Upper lobe of left lung (tissue), 6 donors: ENCODE data around the gene ARHGEF17. TPM values are rescaled to one million over a fixed set of nuclear protein-coding genes. Genes with fewer than 3 reads are reported as not detected.

ENCODE experiments used
- ATAC-seq, 2 donors: fragments of 200-7000 bp; cut with Tn5 transposase; one replicate each; pipeline ENCODE4 v1.9.1; 2022; ENCODE audit warnings: mild to moderate bottlenecking in 2 of 2, moderate library complexity in 2 of 2; ENCODE audit not compliant: low FRiP score in 2 of 2
- DNase-seq, 2 donors: peaks; one replicate each; pipeline ENCODE4 v3.0.0-alpha.2; 2019 to 2020
- H3K27ac ChIP-seq, 4 donors: fragments of 200-600 bp; sonication (generic); one replicate each; pipeline ENCODE4 v1.5.1; 2016 to 2019
- H3K27me3 ChIP-seq, 4 donors: fragments of 200-600 bp; sonication (generic); one replicate each; pipeline ENCODE4 v1.5.1; 2017 to 2019
- H3K36me3 ChIP-seq, 4 donors: fragments of 200-600 bp; sonication (generic); one replicate each; pipeline ENCODE4 v1.5.1; 2016 to 2019
- H3K4me1 ChIP-seq, 4 donors: fragments of 200-600 bp; sonication (generic); one replicate each; pipeline ENCODE4 v1.5.1; 2018 to 2019
- H3K4me3 ChIP-seq, 4 donors: fragments of 200-600 bp; sonication (generic); one replicate each; pipeline ENCODE4 v1.5.1; 2017 to 2019; ENCODE audit warnings: mild to moderate bottlenecking in 2 of 4, moderate library complexity in 1 of 4
- H3K9me3 ChIP-seq, 4 donors: fragments of 200-600 bp; sonication (generic); one replicate each; pipeline ENCODE4 v1.5.1; 2018 to 2019
- EP300 ChIP-seq, 4 donors: sonication (generic); formaldehyde crosslinking; IDR thresholded peaks; one replicate each; pipeline ENCODE4 v1.5.1; 2017; ENCODE audit warnings: antibody characterized with exemption in 4 of 4, control low read depth in 2 of 4
- POLR2A ChIP-seq, 4 donors: fragments of 450-650 bp; IDR thresholded peaks; one replicate each; pipeline ENCODE4 v1.5.1; 2016 to 2017; ENCODE audit warnings: antibody characterized with exemption in 4 of 4, mild to moderate bottlenecking in 2 of 4
- POLR2AphosphoS5 ChIP-seq, 2 donors: sonication (generic); formaldehyde crosslinking; IDR thresholded peaks; one replicate each; pipeline ENCODE4 v1.5.1; 2017; ENCODE audit warnings: antibody characterized with exemption in 2 of 2
- WGBS, 2 donors: methylation state at CpG; one replicate each; pipeline ENCODE4 v1.1.5; 2017 to 2018; 5-methylcytosine and 5-hydroxymethylcytosine counted together
- total RNA-seq, 6 donors: library from RNA; depleted of rRNA in 4 of 6; stranded (reverse); fragments of >200 nt in 4 of 6; gene quantifications; one replicate each; pipeline versions ENCODE4 v1.1.0 to v1.2.1, GENCODE V29; 2016 to 2021
- TF ChIP-seq, protein P1 (sequence below), 6 experiments: fragments of 450-650 bp in 4 of 6; fragments of 200-600 bp in 2 of 6; sonication (generic) in 2 of 6; IDR thresholded peaks; one replicate each; pipeline ENCODE4 v1.5.1; 2016 to 2019; ENCODE audit warnings: antibody characterized with exemption in 6 of 6
- donor health status: DM: no; HTN: no; CAD: no; lungs with moderate emphysema.
- donor health status: DM: no; HTN: yes; CAD: no; lungs with severe emphysema.

Gene ARHGEF17
- total RNA-seq, 6 donors from 2014 or later, result 48.1 to 140 (median 65.1) TPM

DNA sequence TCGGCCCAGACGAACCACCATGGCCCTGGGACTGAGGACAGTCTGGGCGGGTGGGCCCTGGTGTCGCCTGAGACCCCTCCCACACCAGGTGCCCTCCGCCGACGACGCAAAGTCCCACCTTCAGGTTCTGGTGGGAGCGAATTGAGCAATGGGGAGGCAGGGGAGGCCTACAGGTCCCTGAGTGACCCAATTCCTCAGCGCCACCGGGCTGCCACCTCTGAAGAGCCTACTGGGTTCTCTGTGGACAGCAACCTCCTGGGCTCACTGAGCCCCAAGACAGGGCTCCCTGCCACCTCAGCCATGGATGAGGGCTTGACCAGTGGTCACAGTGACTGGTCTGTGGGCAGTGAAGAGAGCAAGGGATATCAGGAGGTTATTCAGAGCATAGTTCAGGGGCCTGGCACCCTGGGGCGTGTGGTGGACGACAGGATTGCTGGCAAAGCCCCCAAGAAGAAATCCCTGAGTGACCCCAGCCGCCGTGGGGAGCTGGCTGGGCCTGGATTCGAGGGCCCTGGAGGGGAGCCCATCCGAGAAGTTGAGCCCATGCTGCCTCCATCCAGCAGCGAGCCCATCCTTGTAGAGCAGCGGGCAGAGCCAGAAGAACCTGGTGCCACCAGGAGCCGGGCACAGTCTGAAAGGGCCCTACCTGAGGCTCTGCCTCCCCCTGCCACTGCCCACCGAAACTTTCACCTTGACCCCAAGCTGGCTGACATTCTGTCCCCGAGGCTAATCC, 2.8 kb downstream of the ARHGEF17 start:
- Histone ChIP-seq H3K27me3 (no peaks in the 10 kb centered on the region), H3K4me3 (peak overlapping the region in 3 of 4 donors; percentile 66 to 69 (median 69)), H3K27ac (peak overlapping the region; percentile 91 to 99 (median 96)), H3K36me3 (peaks cover 0 to 5% (median 0%) of the 10 kb centered on the region in 4 donors), H3K9me3 (no peaks in the 10 kb centered on the region), H3K4me1 (peaks cover 56 to 89% (median 75%) of the 10 kb centered on the region in 4 donors)
- TF ChIP-seq EP300 (IDR thresholded peaks at IDR 0.05) (no peak), POLR2A (IDR thresholded peaks at IDR 0.05) (no peak), POLR2AphosphoS5 (IDR thresholded peaks at IDR 0.05) (no peak)
- TF ChIP-seq, protein P1, sequence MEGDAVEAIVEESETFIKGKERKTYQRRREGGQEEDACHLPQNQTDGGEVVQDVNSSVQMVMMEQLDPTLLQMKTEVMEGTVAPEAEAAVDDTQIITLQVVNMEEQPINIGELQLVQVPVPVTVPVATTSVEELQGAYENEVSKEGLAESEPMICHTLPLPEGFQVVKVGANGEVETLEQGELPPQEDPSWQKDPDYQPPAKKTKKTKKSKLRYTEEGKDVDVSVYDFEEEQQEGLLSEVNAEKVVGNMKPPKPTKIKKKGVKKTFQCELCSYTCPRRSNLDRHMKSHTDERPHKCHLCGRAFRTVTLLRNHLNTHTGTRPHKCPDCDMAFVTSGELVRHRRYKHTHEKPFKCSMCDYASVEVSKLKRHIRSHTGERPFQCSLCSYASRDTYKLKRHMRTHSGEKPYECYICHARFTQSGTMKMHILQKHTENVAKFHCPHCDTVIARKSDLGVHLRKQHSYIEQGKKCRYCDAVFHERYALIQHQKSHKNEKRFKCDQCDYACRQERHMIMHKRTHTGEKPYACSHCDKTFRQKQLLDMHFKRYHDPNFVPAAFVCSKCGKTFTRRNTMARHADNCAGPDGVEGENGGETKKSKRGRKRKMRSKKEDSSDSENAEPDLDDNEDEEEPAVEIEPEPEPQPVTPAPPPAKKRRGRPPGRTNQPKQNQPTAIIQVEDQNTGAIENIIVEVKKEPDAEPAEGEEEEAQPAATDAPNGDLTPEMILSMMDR (IDR thresholded peaks at IDR 0.05), result no peak
- WGBS, 2 donors, result 76% methylated on average over 22 of the region's 22 CpGs; no CpG with 5 or more reads in 1 of the 2 donors
- ATAC-seq (no peak), DNase-seq (peak in 1 of 2 donors; percentile 60)

- Histone ChIP-seq H3K4me1 (peaks cover 62 to 94% (median 81%) of the 10 kb centered on the region in 4 donors), H3K9me3 (no peaks in the 10 kb centered on the region), H3K36me3 (peaks cover 0 to 5% (median 0%) of the 10 kb centered on the region in 4 donors), H3K27ac (peak overlapping the region; percentile 91 to 99 (median 96)), H3K27me3 (no peaks in the 10 kb centered on the region), H3K4me3 (peak overlapping the region in 3 of 4 donors; percentile 66 to 69 (median 69))
- TF ChIP-seq POLR2AphosphoS5 (IDR thresholded peaks at IDR 0.05), result no peak
- no peak for TF ChIP-seq POLR2A (IDR thresholded peaks at IDR 0.05)
- TF ChIP-seq EP300 (IDR thresholded peaks at IDR 0.05), result no peak
- TF ChIP-seq, protein P1 (IDR thresholded peaks at IDR 0.05), result no peak
- 62 to 67% methylated on average over 5 to 18 of the region's 18 CpGs for WGBS, 2 donors
- DNase-seq (peak in 1 of 2 donors; percentile 49), ATAC-seq (no peak)
Observed at GRCh38 chr11:73311394-73311869, 3.4 kb downstream of the ARHGEF17 start.

DNA sequence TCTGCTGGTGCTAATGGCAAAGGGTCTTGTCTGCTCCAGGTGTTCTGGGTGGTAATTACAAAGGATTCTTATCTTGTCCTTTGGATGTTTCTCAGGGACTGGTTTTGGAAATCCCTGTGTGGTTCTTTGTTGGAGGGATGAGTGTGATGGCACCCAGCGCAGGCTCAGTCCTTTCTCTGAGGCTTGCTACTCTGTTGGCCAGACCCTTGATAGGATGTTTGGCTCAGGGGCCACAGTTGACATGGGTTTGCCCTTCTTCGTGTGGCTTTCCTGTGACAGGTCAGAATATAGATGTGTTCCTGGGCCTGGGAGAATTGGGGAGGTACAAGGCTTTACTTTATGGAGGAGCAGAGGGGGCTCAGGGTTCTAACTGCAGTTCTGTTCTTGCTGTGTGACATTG, 4.0 kb downstream of the ARHGEF17 start:
- DNase-seq (no peak), ATAC-seq (no peak)
- H3K9me3 ChIP-seq, result no peaks in the 10 kb centered on the region
- peaks cover 0 to 5% (median 0%) of the 10 kb centered on the region in 4 donors for H3K36me3 ChIP-seq
- peaks cover 64 to 96% (median 84%) of the 10 kb centered on the region in 4 donors for H3K4me1 ChIP-seq
- TF ChIP-seq POLR2A (IDR thresholded peaks at IDR 0.05), result no peak
- TF ChIP-seq POLR2AphosphoS5 (IDR thresholded peaks at IDR 0.05), result no peak
- TF ChIP-seq, protein P1 (IDR thresholded peaks at IDR 0.05), result no peak
- no peak for TF ChIP-seq EP300 (IDR thresholded peaks at IDR 0.05)
- H3K4me3 ChIP-seq, result peak overlapping the region in 3 of 4 donors; percentile 66 to 69 (median 69)
- peak overlapping the region; percentile 75 to 99 (median 94) for H3K27ac ChIP-seq
- H3K27me3 ChIP-seq, result no peaks in the 10 kb centered on the region
- WGBS, 2 donors, result 59 to 80% methylated on average over 1 to 2 of the region's 2 CpGs

- Histone ChIP-seq H3K27ac (peak overlapping the region; percentile 75 to 99 (median 94)), H3K27me3 (no peaks in the 10 kb centered on the region), H3K4me3 (peak overlapping the region; percentile 11 to 69 (median 68)), H3K4me1 (peaks cover 71 to 99% (median 91%) of the 10 kb centered on the region in 4 donors), H3K36me3 (peaks cover 0 to 5% (median 0%) of the 10 kb centered on the region in 4 donors), H3K9me3 (no peaks in the 10 kb centered on the region)
- ATAC-seq (no peak), DNase-seq (no peak)
- 60 to 67% methylated on average over 6 of the region's 6 CpGs for WGBS, 2 donors
- TF ChIP-seq POLR2A (IDR thresholded peaks at IDR 0.05) (no peak), EP300 (IDR thresholded peaks at IDR 0.05) (no peak), POLR2AphosphoS5 (IDR thresholded peaks at IDR 0.05) (no peak)
- TF ChIP-seq, protein P1 (IDR thresholded peaks at IDR 0.05), result no peak
Observed at GRCh38 chr11:73312851-73313327, 4.8 kb downstream of the ARHGEF17 start.
